GM18951 (cell line): ENCODE data around the gene IKZF2.

Experiments used
- POLR2A ChIP-seq: IDR thresholded peaks from 4 replicates; pipeline ENCODE4 v1.6.1; 2011; ENCODE audit warnings: mild to moderate bottlenecking; ENCODE audit not compliant: insufficient read length, insufficient read depth; ENCODE audit errors: extremely low read depth
- in situ Hi-C: fragments of 300-500 bp; cut with MboI; formaldehyde crosslinking; loops from one replicate; pipeline ENCODE4 v1.12.0; 2022; ENCODE audit warnings: low sequenced_read_pairs, mixed read lengths, inconsistent platforms; ENCODE audit not compliant: unreplicated experiment

Gene IKZF2

GRCh38 chr2:213101109-213101508, 50.3 kb downstream of the IKZF2 start:
- in situ Hi-C loops, result no loop called here
- no peak for TF ChIP-seq POLR2A

DNA sequence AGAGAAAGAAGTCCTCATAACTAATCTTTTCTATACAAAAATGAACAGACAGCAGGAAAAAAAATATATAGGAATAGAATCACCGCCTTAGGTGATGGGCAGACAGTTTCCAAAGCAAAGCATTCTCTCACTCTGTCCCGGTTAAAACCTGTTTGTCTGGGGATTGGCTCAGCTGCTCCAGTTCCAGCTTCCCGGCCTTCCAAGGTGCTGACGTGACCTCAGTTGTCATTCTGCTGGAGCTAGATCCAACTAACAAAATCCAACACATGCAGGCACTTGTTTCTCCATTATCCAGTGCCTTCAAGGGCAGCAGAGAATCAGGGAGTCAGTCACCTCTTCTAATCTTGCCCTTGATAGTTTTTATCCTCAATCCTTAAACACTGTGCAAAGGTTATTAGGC, 52.8 kb downstream of the IKZF2 start:
- in situ Hi-C loops, result no loop called here
- no peak for TF ChIP-seq POLR2A

- no peak for TF ChIP-seq POLR2A
- in situ Hi-C loops, result no loop called here
Observed at GRCh38 chr2:213091765-213092164, 59.6 kb downstream of the IKZF2 start.

DNA sequence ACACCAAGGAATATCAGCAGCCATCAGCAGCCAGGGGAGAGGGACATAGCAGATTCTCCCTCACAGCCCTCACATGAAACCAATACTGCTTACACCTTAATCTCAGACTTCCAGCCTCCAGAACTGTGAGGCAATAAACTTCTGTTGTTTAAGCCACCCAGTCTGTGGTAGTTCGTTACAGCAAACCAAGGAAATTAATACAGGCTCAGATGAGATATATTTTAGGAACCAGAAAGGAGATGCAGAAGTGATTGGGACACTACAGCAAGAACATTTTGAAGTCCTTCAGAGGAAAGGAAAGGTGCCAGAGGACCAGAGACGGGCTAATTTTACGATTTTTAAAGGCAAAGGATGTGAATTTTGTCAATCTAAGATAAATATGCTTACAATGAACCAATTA, 60.6 kb downstream of the IKZF2 start:
- TF ChIP-seq POLR2A, result no peak

DNA sequence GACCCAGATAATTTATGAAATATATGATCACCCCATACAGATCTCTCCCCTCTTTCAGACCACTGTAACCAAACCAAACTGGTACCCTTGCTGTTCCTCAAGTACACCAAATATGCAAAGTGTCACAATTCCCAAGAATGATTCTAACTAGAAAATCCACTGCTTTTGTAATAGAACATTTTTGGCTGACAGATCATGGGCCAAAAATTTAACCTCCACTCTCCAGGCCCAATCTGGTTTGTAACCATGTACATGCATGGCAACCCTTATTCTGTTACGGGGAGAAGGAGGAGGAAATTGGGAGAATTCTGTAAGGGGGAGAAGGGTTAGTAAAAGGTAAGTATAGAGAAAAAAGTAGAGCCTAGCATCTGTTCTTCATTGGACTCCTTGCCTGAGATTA, 62.0 kb downstream of the IKZF2 start:
- in situ Hi-C loops, result no loop called here

More for the DNA sequence above, 60.6 kb downstream of the IKZF2 start:
- in situ Hi-C loops, result no loop called here

GRCh38 chr2:213087040-213087439, 64.4 kb downstream of the IKZF2 start:
- TF ChIP-seq POLR2A, result no peak
- in situ Hi-C loops, result no loop called here

More for the DNA sequence above, 62.0 kb downstream of the IKZF2 start:
- TF ChIP-seq POLR2A, result no peak

GRCh38 chr2:213086571-213086970, 64.8 kb downstream of the IKZF2 start:
- TF ChIP-seq POLR2A, result no peak
- in situ Hi-C loops, result no loop called here

- no peak for TF ChIP-seq POLR2A
- in situ Hi-C loops, result no loop called here
Observed at GRCh38 chr2:213086050-213086449, 65.4 kb downstream of the IKZF2 start.

DNA sequence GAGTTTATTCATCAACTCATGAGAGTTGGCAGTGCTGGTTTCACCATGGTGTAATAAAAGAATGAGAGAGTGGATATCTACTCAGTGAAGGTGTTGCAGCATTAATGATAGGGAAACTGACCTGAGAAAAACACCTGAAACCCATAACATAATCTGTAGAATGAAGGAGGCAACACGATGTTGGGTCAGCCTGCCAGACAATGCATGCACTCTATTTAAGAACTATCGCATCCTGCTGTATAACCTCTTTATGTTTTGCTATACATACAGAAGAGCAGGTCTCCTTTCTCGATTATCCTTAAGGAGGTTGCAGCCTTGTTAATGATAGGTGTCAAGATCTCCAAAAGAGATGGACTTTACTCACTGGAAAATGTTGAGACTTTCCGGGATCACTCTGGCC, 65.9 kb downstream of the IKZF2 start:
- TF ChIP-seq POLR2A, result no peak
- in situ Hi-C loops, result no loop called here

GRCh38 chr2:213084261-213084660, 67.2 kb downstream of the IKZF2 start:
- TF ChIP-seq POLR2A, result no peak
- in situ Hi-C loops, result no loop called here

DNA sequence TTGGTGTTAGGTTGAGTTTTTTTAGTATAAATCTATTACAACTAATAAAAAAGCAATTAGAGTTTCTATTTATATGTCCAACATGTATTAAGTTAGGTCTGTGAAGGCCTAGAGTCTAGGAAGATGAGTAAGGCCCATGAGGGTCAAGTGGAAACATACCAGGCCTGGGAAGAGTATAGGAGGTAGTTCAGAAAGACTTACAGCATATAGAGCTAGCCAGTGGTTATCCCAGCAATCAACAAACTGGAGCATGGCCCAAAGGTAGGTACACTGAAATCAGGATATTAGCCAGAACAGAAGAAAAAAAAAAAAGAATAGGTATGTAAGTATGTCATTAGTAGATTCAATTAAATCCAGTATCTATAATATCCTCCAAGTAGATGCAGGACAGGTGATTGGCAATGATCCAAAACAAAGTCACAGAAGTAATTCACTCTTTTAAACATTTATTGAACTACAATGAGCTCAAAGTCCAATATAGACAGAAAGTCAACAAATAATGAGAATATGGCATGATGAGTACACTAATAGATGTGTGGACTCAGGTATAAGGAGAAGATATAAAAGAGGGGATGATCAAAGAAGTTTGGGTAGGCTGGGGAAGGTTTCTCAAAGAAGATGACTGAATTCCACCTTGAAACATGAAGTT, 70.3 kb downstream of the IKZF2 start:
- in situ Hi-C loops, result no loop called here
- TF ChIP-seq POLR2A, result no peak

- in situ Hi-C loops, result no loop called here
- no peak for TF ChIP-seq POLR2A
Observed at GRCh38 chr2:213079756-213080155, 71.7 kb downstream of the IKZF2 start.

GRCh38 chr2:213078686-213079085, 72.7 kb downstream of the IKZF2 start:
- no peak for TF ChIP-seq POLR2A
- in situ Hi-C loops, result no loop called here

DNA sequence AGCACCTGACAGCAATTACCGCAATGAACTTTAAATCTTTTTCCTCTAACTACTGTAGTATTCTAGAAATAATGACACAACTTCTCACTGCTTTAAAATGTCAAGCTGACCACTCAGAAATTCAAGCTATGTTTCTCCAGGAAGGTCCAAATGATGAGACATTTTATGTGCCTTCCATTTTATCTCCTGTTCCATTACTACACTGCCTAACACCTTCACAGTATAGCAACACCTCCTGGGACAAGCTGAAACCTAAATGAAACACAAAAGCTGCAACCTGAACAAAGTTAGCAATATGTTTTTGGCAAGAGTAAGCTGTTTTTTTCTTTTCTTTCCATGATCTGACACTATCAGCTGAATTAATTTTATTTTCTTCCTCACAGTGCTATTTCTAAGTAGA, 81.9 kb downstream of the IKZF2 start:
- no peak for TF ChIP-seq POLR2A
- in situ Hi-C loops, result no loop called here
